Nephron progenitor cell (in vitro differentiated cells): ENCODE data around the gene MDGA2.

Experiments
- DNase-seq: peaks from one replicate; pipeline ENCODE4 v3.0.0; 2021
- H3K27ac Mint-ChIP-seq: 2 replicates; pipeline ENCODE4 v1.8.0; 2021; ENCODE audit warnings: mild to moderate bottlenecking, moderate library complexity, mixed read lengths
- H3K27me3 Mint-ChIP-seq: 2 replicates; pipeline ENCODE4 v1.8.0; 2021; ENCODE audit warnings: mild to moderate bottlenecking, low read depth, mixed read lengths; ENCODE audit not compliant: poor library complexity
- H3K36me3 Mint-ChIP-seq: 2 replicates; pipeline ENCODE4 v1.8.0; 2021; ENCODE audit warnings: low read depth, mixed read lengths
- H3K4me1 Mint-ChIP-seq: 2 replicates; pipeline ENCODE4 v1.8.0; 2021; ENCODE audit warnings: mixed read lengths
- H3K4me3 Mint-ChIP-seq: 2 replicates; pipeline ENCODE4 v1.8.0; 2021; ENCODE audit warnings: mild to moderate bottlenecking, moderate library complexity, mixed read lengths
- H3K9me3 Mint-ChIP-seq: 2 replicates; pipeline ENCODE4 v1.8.0; 2021; ENCODE audit warnings: mild to moderate bottlenecking, moderate library complexity, mixed read lengths
- TF ChIP-seq, protein P1 (sequence below): fragments of 200-600 bp; sonication (generic); IDR thresholded peaks from 2 replicates; pipeline ENCODE4 v1.5.0; 2021; ENCODE audit warnings: antibody characterized with exemption

MDGA2 gene

DNA sequence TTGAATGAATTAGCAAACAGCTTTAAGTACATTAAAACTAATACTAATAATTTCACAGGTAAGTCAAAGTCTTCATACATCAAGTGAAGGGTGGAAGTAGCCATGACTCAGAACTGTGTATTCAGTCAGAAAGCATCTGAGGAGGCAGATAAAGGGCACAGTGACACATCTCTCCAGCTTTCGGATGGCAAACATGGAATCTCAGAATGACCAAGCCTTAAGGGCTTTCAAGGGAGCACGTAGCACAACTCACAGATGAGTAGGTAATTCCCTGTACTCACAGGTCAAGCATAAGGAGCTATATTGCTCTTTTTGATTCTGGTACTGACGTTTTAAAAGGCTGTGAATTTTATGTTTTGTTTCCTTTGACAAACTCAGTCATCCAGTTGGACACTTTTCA lies 56.0 kb downstream of the MDGA2 start:
- no peaks in the 10 kb centered on the region for H3K36me3 Mint-ChIP-seq

DNA sequence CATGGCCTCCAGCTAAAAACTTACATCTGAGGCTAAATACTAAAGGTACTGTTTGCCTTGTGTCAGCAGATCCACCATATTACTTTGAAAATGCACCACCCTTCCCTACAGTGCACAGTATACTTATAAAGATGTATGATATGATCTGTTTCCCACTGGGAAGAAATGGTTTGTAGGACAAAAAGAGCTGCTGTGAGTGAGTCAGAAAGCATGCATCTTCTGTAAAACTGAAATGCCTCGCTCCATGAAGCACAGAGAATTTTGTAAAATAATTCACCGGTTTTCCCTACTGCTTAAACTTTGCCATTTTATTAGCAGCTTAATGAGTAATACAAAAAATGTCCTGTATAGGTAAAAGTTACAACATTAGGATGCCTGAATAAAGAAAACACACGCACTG lies 68.8 kb downstream of the MDGA2 start:
- Mint-ChIP-seq H3K4me1 (no peaks in the 10 kb centered on the region), H3K36me3 (no peaks in the 10 kb centered on the region), H3K27me3 (peaks cover 4% of the 10 kb centered on the region), H3K9me3 (no peaks in the 10 kb centered on the region), H3K4me3 (no peak overlapping the region), H3K27ac (no peak overlapping the region)
- DNase-seq = no peak
- TF ChIP-seq, protein P1, sequence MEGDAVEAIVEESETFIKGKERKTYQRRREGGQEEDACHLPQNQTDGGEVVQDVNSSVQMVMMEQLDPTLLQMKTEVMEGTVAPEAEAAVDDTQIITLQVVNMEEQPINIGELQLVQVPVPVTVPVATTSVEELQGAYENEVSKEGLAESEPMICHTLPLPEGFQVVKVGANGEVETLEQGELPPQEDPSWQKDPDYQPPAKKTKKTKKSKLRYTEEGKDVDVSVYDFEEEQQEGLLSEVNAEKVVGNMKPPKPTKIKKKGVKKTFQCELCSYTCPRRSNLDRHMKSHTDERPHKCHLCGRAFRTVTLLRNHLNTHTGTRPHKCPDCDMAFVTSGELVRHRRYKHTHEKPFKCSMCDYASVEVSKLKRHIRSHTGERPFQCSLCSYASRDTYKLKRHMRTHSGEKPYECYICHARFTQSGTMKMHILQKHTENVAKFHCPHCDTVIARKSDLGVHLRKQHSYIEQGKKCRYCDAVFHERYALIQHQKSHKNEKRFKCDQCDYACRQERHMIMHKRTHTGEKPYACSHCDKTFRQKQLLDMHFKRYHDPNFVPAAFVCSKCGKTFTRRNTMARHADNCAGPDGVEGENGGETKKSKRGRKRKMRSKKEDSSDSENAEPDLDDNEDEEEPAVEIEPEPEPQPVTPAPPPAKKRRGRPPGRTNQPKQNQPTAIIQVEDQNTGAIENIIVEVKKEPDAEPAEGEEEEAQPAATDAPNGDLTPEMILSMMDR = no peak

More for the DNA sequence above, 56.0 kb downstream of the MDGA2 start:
- no peak for DNase-seq
- Mint-ChIP-seq H3K9me3 (no peaks in the 10 kb centered on the region), H3K27me3 (peaks cover 5% of the 10 kb centered on the region), H3K4me3 (no peak overlapping the region), H3K4me1 (no peaks in the 10 kb centered on the region), H3K27ac (no peak overlapping the region)
- TF ChIP-seq, protein P1 = no peak

GRCh38 chr14:47596860-47597259 lies 78.5 kb downstream of the MDGA2 start:
- H3K36me3 Mint-ChIP-seq = no peaks in the 10 kb centered on the region
- no peak overlapping the region for H3K27ac Mint-ChIP-seq
- DNase-seq = no peak
- TF ChIP-seq, protein P1 = no peak
- H3K27me3 Mint-ChIP-seq = no peaks in the 10 kb centered on the region
- H3K9me3 Mint-ChIP-seq = peaks cover 3% of the 10 kb centered on the region
- H3K4me1 Mint-ChIP-seq = no peaks in the 10 kb centered on the region
- no peak overlapping the region for H3K4me3 Mint-ChIP-seq

GRCh38 chr14:47596232-47596631 lies 79.2 kb downstream of the MDGA2 start:
- Mint-ChIP-seq H3K27ac (no peak overlapping the region), H3K27me3 (no peaks in the 10 kb centered on the region), H3K36me3 (no peaks in the 10 kb centered on the region), H3K9me3 (peaks cover 5% of the 10 kb centered on the region), H3K4me1 (no peaks in the 10 kb centered on the region), H3K4me3 (no peak overlapping the region)
- DNase-seq = no peak
- TF ChIP-seq, protein P1 = no peak

- Mint-ChIP-seq H3K36me3 (no peaks in the 10 kb centered on the region), H3K27me3 (no peaks in the 10 kb centered on the region), H3K4me3 (no peak overlapping the region), H3K4me1 (no peaks in the 10 kb centered on the region), H3K27ac (no peak overlapping the region), H3K9me3 (peaks cover 5% of the 10 kb centered on the region)
- TF ChIP-seq, protein P1 = no peak
- no peak for DNase-seq
Observed at GRCh38 chr14:47595552-47595951, 79.9 kb downstream of the MDGA2 start.

DNA sequence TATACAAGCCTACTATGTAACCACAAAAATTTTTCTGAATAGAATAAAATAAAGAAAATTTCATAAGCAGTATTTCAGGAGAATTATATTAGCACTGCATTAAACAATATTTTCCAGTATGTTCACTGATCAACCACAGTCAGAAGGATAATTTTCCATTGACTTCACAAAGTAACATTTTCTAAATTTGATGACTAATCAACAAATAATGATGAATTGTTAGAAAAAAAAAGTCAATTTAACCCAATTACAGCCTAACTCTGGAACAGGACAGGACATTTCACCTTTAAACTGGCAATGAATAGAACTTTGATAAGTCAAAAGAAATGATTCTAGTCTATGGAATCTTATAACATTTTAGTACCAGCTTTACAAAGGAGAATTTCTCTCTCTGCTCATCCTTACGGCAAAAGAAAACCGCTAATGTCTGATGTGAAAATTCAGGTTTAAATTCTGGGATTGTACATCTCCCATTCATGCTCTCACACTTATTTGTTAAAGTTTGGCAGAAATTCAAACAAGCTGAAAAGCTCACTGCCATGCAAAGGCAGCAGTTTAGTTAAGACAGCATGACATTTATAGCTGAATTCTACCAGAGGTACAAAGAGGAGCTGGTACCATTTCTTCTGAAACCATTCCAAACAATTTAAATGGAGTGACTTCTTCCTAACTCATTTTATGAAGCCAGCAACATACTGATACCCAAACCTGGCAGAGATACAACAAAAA lies 84.5 kb downstream of the MDGA2 start:
- Mint-ChIP-seq H3K9me3 (peaks cover 5% of the 10 kb centered on the region), H3K27me3 (no peaks in the 10 kb centered on the region), H3K27ac (no peak overlapping the region), H3K36me3 (no peaks in the 10 kb centered on the region), H3K4me1 (no peaks in the 10 kb centered on the region), H3K4me3 (no peak overlapping the region)
- DNase-seq = no peak
- TF ChIP-seq, protein P1 = no peak
